Activated CD4-positive, alpha-beta T cell treated with anti-CD3 and anti-CD28 coated beads, Interleukin-2, amount 50 U/mL, for 4 hours (primary cell): ENCODE measurements around the gene GTF2A1L.

Source experiments
- DNase-seq, 2 experiments: peaks; one replicate each; pipeline ENCODE4 v3.0.0-alpha.2; 2020

GTF2A1L gene

DNA sequence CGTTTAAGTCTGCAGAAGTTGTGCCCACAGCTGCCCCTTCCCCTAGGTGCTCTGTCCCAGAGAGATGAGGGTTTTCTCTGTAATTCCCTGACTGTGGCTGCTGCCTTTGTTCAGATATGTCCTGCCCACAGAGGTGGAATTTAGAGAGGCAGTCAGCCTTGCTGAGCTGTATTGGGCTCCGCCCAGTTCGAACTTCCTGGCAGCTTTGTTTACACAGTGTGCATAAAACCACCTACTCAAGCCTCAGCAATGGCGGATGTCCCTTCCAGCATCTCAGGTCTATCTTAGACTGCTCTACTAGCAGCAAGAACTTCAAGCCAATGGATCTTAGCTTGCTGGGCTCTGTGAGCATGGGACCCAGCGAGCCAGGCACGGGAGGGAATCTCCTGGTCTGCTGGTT, 89.8 kb downstream of the GTF2A1L start:
- no peak for DNase-seq

GRCh38 chr2:48709096-48710034, 91.7 kb downstream of the GTF2A1L start:
- DNase-seq, result no peak

GRCh38 chr2:48711343-48711742, 93.7 kb downstream of the GTF2A1L start:
- DNase-seq, result no peak

DNA sequence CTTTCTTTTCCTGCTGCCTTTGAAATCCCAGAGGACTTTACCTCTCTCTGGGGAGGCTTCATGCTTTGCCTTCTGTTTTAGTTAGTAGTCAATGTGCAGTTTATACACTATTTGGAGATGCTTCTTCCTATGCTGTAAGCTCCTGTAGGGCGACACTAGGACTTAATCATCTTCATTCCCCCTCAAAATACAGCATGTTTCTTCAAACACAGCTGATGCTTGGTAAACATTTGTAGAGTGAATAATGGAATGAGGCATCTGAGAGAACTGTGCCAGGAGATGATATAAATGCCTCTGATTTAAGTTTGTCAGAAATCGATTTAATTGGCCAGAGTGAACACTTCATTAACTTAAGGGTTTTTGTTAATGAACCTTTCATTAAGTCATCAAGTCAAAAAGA, 94.5 kb downstream of the GTF2A1L start:
- DNase-seq, result no peak

GRCh38 chr2:48713647-48714046, 96.0 kb downstream of the GTF2A1L start:
- DNase-seq, result no peak

DNA sequence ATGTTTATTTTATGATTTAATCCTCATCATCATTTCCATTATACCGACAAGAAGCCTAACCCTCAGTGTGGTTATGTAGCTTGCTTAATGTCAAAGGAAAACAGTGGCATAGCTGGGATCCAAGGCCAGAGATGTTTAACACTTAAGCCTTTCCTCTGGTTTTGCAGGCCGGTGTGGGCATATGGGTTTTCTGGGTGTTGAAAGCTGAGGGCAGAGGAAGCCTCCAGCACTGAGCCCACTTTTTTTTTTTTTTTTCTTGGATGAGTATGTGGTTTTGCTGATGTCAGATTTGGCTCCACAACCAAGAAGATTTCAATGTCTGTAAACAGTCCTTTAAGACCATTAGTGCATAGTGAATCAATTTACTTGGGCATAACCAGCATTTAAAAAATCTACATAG, 96.6 kb downstream of the GTF2A1L start:
- DNase-seq, result no peak

- no peak for DNase-seq
These were observed 97.6 kb downstream of the GTF2A1L start for GRCh38 chr2:48715042-48715899.

DNA sequence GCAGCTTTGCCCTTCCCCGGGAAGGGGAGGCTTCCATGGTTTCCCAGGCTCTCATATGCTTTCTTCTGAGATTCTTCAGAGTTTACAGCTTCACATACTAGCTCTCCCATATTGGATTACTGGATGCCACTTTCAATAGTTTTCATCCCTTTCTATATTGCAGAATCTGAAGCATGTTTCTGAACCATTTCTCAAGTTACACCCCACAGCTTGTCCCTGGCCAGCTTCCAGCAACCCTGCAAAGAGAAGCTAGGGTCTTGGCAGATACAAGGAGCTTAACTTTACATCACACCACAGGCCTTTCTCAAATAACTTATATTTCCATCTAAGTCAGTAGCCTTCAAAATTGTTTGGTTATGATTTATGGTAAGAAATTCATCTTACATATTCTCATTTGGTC, 98.3 kb downstream of the GTF2A1L start:
- no peak for DNase-seq

- DNase-seq, result no peak
These were observed 100.2 kb downstream of the GTF2A1L start for GRCh38 chr2:48717846-48718245.

- DNase-seq, result no peak
These were observed 102.0 kb downstream of the GTF2A1L start for GRCh38 chr2:48719480-48720177.

DNA sequence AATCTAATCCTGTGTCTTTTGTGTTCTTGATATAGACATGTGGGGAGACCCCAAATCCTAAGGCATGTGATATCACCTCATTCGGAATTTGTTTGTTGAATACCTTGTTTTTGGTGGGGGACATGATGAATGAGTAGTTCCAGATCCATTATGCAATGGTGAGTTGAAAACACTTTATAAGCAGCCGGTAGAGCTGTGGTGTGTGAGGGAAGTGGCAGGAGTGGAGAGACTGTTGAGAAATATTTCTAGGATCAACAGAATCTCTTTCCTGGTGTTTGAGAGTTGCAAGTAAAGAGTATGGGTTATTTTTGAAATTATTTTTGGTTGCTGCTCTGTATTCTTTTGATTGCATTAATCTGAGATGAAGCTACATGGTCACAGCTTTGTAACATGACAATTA, 103.5 kb downstream of the GTF2A1L start:
- no peak for DNase-seq

DNA sequence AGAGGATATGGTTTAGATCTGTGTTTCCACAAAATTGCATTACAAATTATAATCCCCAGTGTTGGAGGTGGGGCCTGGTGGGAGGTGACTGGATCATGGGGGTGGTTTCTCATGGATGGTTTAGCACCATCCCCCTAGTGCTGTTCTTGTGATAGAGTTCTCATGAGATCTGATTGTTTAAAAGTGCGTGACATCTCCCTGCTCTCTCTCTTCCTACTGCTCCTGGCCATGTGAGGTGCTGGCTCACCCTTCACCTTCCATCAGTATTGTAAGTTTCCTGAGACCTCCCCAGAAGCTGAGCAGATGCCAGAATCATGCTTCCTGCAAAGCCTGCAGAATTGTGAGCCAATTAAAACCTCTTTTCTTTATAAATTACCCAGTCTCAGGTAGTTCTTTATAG, 104.7 kb downstream of the GTF2A1L start:
- DNase-seq, result no peak

GRCh38 chr2:48723129-48723528, 105.5 kb downstream of the GTF2A1L start:
- no peak for DNase-seq

DNA sequence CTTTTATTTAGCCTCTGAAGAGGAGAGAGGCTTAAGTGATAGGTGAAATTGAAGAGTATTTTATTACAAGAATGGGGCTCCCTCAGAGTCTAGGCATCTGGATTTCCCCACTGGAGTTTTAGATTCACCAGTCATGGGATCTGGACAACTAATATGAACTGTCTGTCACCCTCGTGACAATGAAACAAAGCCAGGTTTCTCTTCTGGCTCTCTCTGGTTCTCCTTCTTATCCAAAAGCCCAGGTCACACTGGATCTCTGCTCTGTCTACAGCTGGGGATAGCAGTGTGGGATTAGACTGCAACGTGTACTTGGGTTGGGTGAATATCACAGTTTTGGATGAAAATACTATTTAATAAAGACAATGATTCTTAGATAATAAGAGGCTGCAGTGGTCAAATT, 106.6 kb downstream of the GTF2A1L start:
- no peak for DNase-seq

- no peak for DNase-seq
These were observed 108.2 kb downstream of the GTF2A1L start for GRCh38 chr2:48725696-48726494.

DNA sequence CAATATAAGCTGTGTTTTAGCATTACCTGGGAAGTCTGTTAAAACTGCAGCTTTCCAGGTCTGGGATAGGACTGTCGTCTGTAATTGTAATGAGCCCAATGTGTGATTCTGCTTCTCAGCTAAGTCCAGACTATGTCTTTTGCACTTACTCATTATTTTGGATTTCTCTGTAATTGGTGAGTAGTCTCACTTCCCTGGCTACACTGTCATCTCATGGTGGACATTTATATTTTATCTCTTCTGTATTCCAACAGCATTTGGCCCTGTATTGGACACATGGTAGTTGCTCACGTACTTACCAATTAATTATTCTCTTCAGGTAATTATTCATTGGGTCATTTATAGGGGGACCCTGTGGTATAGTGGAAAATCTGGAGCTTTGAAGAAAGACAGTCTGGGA, 109.9 kb downstream of the GTF2A1L start:
- DNase-seq, result no peak

DNA sequence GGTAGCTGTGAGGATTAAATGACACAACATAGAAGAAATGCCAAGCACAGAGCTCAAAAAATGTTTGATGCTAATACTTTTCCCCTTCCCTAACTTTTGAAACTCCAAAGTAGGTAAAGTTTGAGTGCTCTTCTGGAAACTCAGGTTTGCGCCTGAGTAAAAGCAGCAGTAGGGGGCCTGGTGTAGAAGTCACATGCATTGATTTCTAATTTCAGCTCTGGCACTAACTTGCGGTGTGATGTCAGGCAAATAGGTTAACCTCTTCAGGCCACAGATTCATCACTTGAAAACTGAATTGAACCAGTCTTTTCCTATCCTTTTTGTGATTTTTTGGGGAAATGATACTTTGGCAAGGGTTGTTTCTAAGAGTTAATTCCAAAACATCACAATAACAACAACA, 110.6 kb downstream of the GTF2A1L start:
- no peak for DNase-seq

- no peak for DNase-seq
These were observed 111.2 kb downstream of the GTF2A1L start for GRCh38 chr2:48728840-48729239.
